ENCODE data around the gene TRIM29.

DNA sequence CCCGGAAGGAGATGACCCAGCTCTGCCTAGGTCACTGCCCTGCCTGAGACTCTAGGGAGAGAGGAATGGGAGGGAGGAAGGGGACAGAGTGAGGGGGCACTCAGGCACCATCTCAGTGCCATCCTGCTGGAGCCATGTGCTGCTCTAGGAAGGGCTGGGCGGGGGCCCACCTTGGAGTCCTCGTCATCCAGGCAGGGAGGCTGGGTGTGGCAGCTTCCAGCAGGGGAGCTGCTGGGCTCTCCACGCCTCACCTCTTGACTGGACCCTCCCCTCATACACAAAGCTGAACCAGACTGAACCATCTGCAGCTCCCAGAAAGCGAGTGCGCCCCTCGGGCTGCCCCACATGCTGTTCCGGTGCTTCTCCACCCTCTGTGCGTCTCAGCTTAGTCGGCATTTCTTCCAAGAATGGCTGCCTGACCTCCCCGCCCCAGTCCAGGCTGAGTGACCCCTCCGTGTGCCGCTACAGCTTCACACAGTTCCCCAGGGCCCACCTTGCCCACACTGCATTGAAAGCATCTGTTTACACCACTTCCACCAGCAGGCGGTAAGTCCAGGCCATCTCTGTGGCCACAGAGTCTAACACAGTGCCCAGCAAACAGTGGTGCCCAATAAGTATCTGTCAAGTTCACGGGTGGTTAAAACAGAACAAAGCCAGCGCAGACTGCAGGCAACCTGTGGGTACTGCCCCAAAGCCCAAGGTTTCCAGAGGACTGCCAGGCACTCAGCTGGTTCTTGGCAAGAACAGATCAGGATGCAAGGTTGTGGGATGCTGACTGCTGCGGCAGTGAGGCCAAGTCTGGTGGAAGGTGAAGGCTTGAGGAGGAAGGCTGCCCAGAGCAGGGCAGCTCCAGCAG, 9.4 kb upstream of the TRIM29 start:
- TF ChIP-seq, protein P1, sequence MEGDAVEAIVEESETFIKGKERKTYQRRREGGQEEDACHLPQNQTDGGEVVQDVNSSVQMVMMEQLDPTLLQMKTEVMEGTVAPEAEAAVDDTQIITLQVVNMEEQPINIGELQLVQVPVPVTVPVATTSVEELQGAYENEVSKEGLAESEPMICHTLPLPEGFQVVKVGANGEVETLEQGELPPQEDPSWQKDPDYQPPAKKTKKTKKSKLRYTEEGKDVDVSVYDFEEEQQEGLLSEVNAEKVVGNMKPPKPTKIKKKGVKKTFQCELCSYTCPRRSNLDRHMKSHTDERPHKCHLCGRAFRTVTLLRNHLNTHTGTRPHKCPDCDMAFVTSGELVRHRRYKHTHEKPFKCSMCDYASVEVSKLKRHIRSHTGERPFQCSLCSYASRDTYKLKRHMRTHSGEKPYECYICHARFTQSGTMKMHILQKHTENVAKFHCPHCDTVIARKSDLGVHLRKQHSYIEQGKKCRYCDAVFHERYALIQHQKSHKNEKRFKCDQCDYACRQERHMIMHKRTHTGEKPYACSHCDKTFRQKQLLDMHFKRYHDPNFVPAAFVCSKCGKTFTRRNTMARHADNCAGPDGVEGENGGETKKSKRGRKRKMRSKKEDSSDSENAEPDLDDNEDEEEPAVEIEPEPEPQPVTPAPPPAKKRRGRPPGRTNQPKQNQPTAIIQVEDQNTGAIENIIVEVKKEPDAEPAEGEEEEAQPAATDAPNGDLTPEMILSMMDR (IDR thresholded peaks at IDR 0.05), result no peak
- no peak for TF ChIP-seq POLR2A (IDR thresholded peaks at IDR 0.05)
